IPS-18c (cell line): ENCODE measurements around the gene IZUMO4.
"Not testable (repeated sequence)": the region's sequence is repeated elsewhere in the genome, so short reads cannot be mapped to it uniquely, and the experiment has no call there.

Source experiments
- H3K4me3 ChIP-seq: 2 replicates; pipeline ENCODE4 v1.7.0; 2013; ENCODE audit warnings: low read depth, mild to moderate bottlenecking, low read length, moderate library complexity; ENCODE audit not compliant: insufficient read depth
- H3K9me3 ChIP-seq: one replicate; pipeline ENCODE4 v1.6.1; 2013; ENCODE audit warnings: mild to moderate bottlenecking, low read length, moderate library complexity; ENCODE audit not compliant: control insufficient read depth, insufficient read depth

The IZUMO4 gene

DNA sequence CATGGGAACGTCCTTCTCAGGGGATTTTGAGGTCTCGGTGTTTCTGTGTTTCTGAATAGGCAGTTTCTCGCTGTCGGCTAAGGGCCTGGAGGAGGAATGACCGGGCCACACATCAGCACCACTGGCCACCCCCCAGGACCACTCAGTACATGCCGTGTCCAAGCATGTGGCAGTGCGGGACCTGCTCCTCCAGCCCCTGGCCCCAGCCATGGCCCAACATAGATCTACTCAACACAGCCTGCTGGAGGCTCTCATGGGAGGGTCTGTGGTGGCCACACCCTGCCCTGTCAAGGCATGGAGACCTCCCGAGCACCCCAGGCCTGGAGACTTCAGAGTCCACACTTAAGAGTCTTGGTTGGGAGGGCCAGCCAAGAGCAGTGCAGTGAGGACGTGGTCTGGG, 17.5 kb downstream of the IZUMO4 start:
- no peak overlapping the region for H3K4me3 ChIP-seq
- H3K9me3 ChIP-seq, result peaks cover 2% of the 10 kb centered on the region

DNA sequence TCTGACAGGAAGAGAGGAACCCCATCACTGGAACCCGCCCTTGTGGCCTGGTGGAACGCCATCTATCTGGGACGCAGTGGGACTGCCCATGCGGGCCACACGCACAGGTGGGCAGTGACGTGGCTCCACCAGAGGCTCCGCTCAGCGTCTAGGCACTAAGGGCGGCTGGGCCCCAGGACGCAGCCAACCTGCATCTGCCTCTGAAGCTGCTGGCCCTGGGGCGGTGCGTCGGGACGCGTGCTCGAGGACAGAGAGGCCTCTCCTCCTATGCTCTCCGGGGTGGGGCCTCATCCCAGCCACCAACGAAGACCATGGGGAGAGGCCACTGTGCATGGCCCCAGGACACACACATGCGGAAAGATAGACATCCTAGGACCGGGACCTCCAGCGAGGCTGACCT, 18.1 kb downstream of the IZUMO4 start:
- peaks cover 2% of the 10 kb centered on the region for H3K9me3 ChIP-seq
- H3K4me3 ChIP-seq, result no peak overlapping the region

DNA sequence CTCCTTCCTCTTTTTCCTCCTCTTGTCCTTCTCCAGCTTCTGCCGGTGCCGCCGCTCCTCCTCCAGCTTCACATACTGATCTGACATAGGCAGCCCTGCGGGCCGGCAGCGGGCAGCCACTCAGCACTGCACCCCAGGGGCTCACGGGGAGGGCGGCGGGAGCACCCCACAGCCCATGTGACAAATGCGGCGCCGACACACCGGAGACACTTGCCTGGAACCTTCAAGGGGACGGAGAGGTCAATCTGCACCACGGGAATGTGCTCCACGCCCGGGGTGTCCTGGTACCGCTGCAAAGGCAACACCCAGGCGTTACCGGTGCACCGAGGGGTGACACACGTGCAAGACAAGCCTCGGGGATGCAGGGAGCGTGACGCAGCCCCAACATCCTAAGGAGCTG, 18.6 kb downstream of the IZUMO4 start:
- peaks cover 2% of the 10 kb centered on the region for H3K9me3 ChIP-seq
- H3K4me3 ChIP-seq, result no peak overlapping the region

DNA sequence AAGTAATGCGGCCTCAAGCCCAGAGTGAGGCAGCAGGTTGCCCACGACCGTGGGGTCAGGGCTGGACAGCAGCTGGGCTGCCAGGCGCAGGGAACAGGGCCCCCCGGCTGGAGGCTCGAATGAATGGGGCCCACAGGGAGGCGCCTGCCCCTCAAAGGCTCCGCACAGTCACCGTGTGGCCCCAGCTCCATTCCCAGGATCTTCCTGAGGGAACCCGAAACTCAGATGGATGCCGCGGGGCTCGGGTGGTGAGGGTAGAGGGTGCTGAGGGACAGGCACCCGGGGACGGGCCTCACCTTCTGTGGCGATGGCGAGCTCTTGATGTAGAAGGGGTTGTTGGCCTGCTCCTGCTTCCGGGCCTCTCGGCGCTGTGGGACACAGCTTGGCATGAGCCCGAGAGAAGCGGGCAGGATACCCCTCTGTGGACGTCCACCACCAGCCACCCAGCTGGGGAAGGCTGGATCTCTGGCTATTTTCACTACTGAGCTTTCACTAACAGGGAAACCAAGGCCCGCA, 19.3 kb downstream of the IZUMO4 start:
- Histone ChIP-seq H3K4me3 (no peak overlapping the region), H3K9me3 (peaks cover 2% of the 10 kb centered on the region)

DNA sequence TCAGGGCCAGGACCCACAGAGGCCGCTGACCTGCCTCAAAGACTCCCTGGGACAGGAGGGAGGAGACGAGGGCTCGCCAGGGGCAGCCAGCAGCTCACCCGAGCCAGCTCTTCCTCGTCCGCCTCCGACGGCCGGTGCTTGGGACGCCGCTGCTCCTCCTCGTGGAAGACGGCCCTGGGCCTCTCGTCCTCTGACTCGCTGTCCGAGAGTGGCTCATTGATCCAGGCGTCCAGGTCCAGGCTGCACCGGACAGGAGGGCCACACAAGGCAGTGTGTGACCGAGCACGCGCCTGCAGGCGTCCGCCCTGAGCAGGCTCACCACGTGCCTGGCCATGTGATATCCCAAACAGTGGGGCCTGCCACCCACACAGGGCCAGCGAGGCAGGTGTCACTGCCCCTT, 19.8 kb downstream of the IZUMO4 start:
- H3K4me3 ChIP-seq, result no peak overlapping the region
- H3K9me3 ChIP-seq, result peaks cover 2% of the 10 kb centered on the region

DNA sequence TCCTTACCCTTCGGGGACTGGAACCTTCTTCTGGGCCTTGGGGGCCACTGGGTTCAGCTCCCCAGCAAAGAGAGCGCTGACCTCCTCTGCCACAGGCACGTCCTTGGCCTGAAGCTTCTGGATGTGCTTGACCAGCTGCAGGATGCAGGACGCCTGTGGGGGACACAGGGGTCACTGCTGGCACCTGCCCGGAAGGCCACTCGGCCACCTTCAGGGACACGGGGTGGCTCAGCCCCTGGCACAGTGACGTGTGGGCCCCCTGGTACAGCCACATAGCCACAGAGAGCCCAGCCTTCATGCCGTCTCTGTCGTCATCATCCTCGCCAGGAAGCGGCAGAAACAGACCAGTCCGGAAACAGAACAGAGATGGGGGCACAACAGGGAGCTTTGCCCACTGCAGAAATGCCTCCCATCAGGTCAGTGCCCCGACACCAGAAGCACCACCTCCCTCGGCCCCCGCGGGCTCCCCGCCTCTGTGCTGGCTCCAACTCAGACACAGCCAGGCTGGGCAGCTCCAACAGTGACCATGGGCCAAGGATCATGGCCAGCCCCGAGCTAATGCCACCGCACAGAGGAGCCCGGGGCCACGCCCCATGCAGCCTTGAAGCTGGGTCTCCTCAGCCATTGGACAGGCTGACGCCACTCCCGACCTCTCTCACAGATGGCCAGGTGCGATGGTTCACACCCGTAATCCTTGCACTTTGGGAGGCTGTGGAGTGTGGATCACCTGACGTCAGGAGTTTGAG, 20.7 kb downstream of the IZUMO4 start:
- Histone ChIP-seq H3K9me3 (peaks cover 2% of the 10 kb centered on the region), H3K4me3 (no peak overlapping the region)

DNA sequence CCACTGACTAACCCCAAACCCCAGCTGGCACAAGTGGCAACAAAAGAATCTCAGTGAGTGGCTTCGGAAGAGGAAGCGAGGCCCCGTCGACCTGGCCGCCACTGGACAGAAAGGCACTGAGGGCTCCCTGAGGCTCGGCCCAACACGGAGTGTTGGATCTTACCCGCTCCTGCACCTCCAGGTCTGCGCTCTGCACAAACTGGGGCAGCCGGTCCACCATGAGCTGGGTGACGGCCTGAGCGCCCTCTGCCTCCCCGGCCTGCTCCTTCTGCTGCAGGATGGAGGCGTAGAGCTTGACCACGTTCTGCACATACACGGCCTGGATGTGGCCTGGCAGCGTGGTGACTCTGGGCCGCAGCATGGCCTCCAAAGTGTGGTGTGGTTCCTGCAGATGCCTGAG, 21.7 kb downstream of the IZUMO4 start:
- no peak overlapping the region for H3K4me3 ChIP-seq
- peaks cover 2% of the 10 kb centered on the region for H3K9me3 ChIP-seq

DNA sequence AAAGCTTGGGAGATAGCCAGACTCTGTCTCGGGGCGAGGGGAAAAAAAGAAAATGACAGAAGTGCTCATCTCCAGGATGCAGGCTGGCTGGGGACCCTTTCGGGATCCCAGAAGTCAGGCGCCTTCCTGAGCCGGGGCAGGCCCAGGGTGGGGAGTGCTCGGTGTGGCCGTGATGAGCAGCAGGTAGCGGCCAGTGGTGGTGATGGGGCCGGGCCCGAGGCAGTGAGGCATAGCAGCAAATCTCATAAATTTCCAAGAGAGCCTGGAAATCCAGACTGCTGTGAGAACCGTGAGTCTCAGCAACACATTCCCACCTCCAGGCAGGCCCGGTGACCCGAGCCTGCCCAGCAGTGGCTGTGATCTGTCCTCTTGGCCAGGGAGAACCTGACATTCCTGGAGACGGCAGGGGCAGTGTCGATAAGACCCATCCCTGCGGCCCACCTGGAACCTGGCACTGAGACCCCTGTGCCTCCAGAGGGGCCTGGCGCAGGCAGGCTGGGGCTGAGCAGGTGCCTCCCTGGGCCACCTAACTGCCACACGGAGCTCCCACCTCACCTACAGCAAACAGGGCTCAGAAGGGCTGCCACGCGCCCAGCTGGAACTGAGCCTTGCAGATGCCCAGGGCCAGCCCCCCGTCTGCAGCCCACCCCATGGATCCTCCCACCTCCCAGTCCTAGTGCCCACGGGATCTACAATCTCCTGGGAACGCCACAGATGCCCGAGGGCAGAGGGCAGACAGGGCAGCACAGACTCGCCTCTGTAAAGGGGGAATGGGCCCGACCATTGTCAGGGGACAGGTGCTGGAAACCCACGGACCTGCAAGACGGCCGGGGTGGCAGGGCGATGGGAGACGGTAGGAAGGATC, 23.4 kb downstream of the IZUMO4 start:
- H3K4me3 ChIP-seq, result no peak overlapping the region
- H3K9me3 ChIP-seq, result peaks cover 4% of the 10 kb centered on the region

DNA sequence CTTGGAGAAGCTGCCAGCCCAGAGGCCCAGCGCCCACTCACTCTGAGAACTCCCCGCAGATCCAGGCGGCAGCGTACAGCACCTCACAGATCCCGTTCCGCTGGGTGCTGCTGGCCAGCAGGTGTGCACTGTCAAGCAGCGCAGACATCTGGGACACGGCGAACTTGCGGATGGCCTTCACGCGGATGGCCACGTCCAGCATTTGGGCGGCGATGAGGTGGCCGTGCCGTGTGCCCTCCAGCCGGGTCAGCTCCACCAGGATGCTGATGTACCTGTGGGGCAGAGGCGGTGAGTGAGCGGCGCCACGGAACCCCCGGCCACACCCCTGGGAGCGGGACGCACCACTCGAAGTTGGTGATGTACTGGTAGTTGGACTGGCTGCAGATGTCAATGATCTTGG, 24.1 kb downstream of the IZUMO4 start:
- Histone ChIP-seq H3K4me3 (no peak overlapping the region), H3K9me3 (peaks cover 4% of the 10 kb centered on the region)

DNA sequence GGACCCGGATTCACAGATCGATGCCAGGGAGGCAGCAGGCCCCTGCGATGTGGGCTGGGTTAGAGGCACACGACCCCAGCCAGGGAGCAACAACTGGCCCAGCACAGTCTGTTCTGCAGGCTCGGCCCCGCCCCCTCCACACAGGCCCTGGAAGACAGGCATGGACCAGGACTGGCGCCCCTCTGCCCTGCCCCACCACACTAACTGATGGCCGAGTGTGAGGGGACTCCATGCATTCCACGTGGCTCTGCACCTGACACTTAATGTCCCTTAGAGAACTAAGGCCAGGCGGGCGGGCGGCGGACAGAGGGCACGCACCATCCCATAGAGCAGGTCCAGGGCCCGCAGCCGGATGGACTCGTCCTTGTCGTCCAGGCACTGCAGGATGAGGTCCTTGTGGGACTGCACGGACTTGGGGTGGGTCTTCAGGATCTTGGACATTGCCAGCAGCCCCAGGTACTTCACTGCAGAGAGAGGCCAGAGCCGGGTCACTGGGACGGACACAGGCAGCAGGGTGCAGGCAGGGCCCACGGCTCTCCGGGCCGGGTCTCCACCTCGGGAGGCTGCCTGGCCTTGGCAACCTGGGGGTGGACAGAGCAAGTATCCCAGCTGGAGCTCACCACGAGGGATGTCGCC, 24.8 kb downstream of the IZUMO4 start:
- Histone ChIP-seq H3K9me3 (peaks cover 2% of the 10 kb centered on the region), H3K4me3 (no peak overlapping the region)

DNA sequence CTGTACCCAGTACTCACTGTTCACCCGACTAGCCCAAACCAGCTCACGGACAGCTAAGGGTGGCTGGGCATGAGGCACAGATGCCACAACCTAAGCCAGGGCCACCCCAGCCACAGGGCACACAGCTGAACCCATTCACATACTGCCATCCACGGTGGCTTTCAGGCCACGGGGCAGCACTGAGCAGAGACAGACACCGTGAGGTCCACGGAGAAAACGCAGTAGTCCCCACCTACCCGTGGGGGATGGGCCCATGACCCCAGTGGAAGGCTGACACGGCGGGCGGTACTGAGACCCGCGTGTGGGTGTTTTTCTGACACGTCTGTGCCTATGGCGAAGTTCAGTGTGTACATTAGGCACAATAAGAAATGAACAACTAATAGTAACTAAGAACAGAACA, 25.5 kb downstream of the IZUMO4 start:
- peaks cover 2% of the 10 kb centered on the region for H3K9me3 ChIP-seq
- no peak overlapping the region for H3K4me3 ChIP-seq

DNA sequence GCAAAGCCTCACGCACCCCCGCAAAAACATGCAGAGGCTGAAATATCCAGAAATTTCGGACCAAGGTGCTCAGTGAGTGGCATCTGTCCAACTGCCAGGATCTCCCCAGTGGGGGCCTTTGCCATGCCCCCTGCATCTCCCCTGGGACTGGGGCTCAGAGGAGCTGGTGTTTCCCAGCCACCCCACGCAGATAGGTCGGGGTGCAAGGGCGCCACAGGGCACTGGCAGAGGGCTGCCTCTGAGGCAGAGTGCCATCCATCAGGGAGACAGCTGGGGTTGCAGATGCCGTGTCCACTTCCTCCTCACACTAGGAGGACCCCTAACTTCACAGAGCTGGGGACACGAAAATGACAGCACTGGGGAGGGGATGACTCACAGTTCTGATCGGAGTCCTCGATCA, 26.3 kb downstream of the IZUMO4 start:
- H3K9me3 ChIP-seq, result peaks cover 2% of the 10 kb centered on the region
- H3K4me3 ChIP-seq, result no peak overlapping the region

DNA sequence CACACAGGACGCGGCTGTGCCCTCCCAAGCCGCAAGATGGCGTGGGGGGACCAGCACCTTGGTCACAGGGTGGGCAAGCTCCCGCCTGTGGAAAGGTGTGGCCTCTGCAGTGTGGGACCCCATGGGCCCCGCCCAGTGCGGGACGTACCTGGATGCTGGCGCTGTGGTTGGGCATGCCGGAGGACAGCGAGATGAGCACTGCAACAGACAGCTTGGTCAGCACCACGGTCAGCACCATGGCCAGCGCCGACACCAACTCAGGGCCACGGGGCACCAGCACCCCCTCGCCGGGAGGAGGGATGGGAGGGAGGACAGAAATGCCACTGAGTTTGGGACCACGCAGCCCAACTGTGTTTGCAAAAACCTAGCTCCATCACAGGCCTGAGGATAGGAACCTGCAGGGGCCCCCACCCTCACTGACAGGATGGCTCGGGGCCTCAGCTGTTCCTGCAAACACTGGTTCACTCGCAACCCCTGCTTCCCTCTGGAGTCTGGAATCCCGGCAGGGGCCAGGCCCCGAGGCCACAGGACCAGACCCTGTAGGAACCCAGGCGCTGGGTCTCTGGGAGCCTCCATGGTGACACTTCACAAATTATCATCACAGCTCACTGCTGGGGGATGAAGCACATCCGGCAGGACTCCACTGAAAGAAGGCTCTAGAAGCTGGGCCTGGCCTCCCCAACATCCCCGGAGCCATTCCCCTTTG, 27.1 kb downstream of the IZUMO4 start:
- H3K4me3 ChIP-seq, result no peak overlapping the region
- H3K9me3 ChIP-seq, result peaks cover 2% of the 10 kb centered on the region

DNA sequence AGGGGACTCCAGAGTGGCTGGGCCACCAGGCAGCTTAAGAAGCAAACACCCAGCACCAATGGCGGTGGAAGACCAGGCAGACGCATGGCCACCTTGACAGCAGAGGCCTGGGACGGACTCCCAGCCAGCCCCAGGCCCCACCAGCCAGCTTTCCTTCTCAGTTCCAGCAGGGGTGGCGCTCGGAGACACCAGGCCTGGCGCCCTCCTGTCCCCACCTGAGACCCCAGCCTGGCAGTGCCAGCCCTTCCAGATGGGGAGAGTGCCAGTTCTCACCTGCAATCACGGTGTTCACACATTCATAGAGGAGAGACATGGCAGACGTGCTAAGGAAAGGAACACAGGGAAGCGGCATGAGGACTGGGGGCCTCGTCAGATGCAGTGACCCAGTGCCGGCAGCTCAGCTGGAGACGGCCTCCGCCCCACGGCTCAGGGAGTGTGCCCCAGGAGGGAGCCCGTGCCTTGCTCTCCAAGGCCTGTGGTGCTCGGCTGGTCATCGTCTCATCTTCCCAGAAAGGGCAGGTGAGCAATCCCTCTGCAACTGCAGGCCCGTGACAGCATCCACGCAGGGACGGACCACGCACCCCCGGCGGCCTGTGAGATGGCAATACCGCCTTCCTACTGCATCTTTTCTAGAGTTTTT, 30.3 kb downstream of the IZUMO4 start:
- Histone ChIP-seq H3K4me3 (no peak overlapping the region), H3K9me3 (peaks cover 2% of the 10 kb centered on the region)

DNA sequence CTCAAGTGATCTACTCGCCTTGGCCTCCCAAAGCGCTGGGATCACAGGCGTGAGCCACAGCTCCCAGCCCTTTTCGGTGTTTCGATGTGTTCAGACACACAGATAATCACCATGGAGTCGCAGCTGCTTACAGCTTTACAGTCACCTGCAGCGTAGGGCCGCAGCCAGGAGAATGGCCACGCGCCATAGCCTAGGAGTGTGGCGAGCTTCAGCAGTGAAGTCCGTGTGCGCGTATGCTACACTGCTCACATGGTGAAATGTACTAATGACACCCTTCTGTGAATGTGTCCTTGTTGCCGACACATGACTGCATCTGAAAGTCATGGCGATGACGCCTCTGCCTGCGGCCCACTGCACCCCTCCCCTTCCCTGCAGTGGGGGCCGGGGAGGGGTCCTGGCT, 31.0 kb downstream of the IZUMO4 start:
- H3K4me3 ChIP-seq, result no peak overlapping the region
- H3K9me3 ChIP-seq, result peaks cover 2% of the 10 kb centered on the region

DNA sequence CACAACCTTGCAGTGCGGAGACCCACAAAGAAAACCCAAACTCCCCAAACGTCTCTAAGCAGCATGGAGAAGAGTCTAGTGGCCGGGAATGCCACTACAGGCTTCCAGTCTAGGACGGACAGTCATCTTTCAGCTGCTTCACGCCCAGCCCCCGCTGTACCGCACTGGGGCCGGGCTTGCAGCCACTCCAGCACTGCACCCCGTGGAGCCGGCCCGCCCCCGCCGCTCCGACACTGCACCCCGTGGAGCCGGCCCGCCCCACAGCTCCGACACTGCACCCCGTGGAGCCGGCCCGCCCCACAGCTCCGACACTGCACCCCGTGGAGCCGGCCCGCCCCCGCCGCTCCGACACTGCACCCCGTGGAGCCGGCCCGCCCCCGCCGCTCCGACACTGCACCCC, 31.5 kb downstream of the IZUMO4 start:
- not testable (repeated sequence) for H3K4me3 ChIP-seq, H3K9me3 ChIP-seq

DNA sequence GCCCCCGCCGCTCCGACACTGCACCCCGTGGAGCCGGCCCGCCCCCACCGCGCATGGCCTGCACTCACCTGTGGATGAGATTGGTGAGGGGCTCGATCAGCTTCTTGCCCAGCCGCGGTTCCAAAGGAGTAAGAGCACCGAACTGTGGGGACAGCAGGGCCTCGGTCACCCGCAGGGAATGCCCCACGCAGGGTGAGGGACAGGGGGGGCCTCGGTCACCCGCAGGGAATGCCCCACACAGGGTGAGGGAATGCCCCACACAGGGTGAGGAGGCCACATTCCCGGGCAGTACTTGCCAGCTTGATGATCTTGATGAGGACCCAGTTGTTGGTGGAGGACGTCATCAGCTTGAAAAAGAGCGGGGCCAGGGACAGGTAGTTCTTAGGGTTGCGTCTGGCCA, 32.3 kb downstream of the IZUMO4 start:
- Histone ChIP-seq H3K9me3 (no peaks in the 10 kb centered on the region), H3K4me3 (no peak overlapping the region)
